NCI-H1092 (cell line): ENCODE measurements around the gene PHF12.
A peak's percentile ranks its signal among the peaks of the same experiment; 100 is the strongest.
"Not testable (repeated sequence)": the region's sequence is repeated elsewhere in the genome, so short reads cannot be mapped to it uniquely, and the experiment has no call there.

Experiments
- DNase-seq: peaks from one replicate; lab custom pipeline; 2025; lab: John Stamatoyannopoulos, UW

Gene PHF12

GRCh38 chr17:28929787-28930186 lies 21.5 kb downstream of the PHF12 start:
- DNase-seq = no peak

GRCh38 chr17:28928061-28928460 lies 23.3 kb downstream of the PHF12 start:
- DNase-seq = no peak

DNA sequence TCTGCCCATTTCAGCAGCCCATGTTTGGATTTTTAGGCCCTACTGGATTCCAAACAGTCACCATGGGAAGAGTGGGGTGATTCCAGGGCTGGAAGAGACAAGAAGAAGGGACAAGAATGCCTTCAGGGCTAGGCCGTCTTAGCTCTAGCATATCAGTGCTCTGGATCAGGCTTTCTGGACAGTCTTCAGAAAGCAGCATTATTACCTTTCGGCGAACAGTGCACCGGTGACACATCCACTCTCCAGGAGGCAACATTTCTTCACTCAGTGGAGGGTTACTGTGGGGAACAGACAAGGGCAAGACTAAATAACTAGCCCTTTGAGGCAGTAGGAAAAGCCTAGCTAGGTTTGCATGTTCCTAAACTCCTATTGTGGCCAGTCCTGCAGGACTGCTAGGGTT lies 24.5 kb downstream of the PHF12 start:
- DNase-seq = no peak

- no peak for DNase-seq
These were observed 25.0 kb downstream of the PHF12 start for GRCh38 chr17:28926366-28926765.

GRCh38 chr17:28925912-28926365 lies 25.4 kb downstream of the PHF12 start:
- DNase-seq = no peak

- DNase-seq = no peak
These were observed 31.1 kb downstream of the PHF12 start for GRCh38 chr17:28920201-28920600.

DNA sequence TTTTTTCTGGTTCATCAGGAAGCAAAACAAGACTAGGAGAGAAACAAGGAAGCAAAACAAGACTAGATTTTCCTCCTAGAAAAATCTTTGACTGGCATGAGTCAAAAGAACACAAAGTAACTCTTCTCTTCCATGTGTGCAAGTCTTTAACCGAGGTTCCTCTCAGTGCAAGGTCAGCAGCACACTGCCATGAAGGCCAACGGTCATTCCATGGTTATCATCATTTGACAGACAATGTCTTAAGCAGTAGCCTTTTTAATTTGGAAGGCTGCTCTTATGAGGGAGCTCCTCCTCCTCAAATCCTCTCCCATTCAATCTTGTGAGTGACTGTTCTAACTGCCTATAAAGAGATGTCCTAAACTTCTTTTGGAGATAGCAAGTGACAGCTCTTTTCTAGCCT lies 33.0 kb downstream of the PHF12 start:
- DNase-seq = no peak

- DNase-seq = no peak
These were observed 33.9 kb downstream of the PHF12 start for GRCh38 chr17:28917465-28917864.

- DNase-seq = no peak
These were observed 34.3 kb downstream of the PHF12 start for GRCh38 chr17:28917029-28917428.

DNA sequence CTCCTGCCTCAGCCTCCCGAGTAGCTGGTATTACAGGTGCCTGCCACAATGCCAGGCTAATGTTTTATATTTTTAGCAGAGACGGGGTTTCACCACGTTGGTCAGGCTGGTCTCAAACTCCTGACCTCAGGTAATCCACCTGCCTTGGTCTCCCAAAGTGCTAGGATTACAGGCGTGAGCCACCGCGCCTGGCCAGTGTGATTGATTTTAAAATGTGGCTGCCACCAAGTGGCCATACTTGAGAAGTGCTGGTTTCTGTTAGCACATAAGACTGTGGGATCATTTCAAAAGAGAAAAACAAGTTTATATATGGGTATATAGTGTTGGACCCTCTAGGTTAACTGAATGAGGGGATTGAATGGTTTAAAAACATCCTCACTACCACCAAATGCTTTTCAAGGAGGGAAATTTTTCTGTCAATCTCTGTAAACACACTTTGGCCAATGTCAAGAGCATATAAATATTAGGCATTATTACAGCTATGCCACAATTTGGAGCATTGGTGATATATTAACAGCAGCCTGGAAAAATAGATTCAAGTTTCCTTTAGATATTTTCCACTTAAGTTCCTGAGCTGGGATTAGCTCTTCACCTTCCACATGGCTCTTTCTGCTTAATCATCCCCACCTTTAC lies 34.9 kb downstream of the PHF12 start:
- DNase-seq = peak; percentile 1

DNA sequence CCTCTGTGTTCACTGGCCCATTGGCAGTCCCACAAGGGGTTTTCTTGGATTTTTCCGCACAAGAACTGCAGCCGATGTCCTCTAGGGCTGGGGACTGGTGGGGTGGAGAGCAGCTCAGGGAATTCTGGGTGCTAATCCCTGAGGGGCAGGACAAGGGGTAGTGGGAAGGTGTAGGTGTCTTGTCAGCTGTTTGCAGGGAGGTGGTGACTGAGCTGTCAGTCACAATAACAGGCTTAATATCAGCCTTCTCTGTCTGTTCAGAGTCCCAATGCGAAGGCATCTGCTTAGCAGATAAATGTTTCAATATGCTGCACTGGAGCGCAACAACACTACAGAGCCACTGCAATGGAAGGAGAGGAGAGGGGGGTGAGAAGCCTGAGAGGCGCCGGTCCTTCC lies 38.4 kb downstream of the PHF12 start:
- no peak for DNase-seq

- no peak for DNase-seq
These were observed 38.9 kb downstream of the PHF12 start for GRCh38 chr17:28912281-28912937.

GRCh38 chr17:28911411-28912045 lies 39.8 kb downstream of the PHF12 start:
- DNase-seq = no peak

- DNase-seq = no peak
These were observed 40.8 kb downstream of the PHF12 start for GRCh38 chr17:28910534-28910933.

GRCh38 chr17:28908640-28909167 lies 42.6 kb downstream of the PHF12 start:
- DNase-seq = no peak

GRCh38 chr17:28907709-28908475 lies 43.4 kb downstream of the PHF12 start:
- DNase-seq = no peak

GRCh38 chr17:28906706-28907438 lies 44.4 kb downstream of the PHF12 start:
- no peak for DNase-seq

DNA sequence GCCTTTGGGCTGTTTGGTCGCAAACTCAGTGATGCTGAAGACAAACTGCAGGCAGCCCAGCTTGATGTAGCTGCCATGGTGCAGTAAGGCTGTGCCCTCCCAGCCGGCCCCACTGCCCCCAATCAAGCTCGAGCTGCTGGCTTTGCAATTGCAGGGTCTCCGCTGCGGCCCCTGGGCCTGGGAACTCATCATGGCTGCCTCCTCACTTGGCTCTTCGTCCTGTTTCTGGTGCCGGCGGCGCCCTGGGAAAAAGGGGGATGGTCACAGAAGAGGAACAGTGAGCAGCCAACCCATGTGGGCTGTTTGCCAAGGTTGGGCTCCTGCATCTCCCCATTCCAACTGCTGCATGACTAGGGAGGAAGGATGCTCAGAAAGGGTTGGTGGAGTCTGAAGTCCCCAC lies 45.0 kb downstream of the PHF12 start:
- no peak for DNase-seq

GRCh38 chr17:28904800-28905199 lies 46.5 kb downstream of the PHF12 start:
- DNase-seq = no peak

DNA sequence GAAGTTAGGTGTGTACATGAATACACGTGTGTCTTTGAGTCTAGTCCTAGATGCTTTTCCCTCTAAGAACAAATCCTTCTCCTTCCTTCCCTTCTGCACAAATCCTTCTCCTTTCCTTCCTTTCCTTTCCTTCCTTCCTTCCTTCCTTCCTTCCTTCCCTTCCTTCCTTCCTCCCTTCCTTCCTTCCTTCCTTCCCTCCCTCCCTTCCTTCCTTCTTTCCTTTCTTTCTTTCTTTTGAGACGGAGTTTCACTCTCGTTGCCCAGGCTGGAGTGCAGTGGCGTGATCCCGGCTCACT lies 47.8 kb downstream of the PHF12 start:
- not testable (repeated sequence) for DNase-seq

DNA sequence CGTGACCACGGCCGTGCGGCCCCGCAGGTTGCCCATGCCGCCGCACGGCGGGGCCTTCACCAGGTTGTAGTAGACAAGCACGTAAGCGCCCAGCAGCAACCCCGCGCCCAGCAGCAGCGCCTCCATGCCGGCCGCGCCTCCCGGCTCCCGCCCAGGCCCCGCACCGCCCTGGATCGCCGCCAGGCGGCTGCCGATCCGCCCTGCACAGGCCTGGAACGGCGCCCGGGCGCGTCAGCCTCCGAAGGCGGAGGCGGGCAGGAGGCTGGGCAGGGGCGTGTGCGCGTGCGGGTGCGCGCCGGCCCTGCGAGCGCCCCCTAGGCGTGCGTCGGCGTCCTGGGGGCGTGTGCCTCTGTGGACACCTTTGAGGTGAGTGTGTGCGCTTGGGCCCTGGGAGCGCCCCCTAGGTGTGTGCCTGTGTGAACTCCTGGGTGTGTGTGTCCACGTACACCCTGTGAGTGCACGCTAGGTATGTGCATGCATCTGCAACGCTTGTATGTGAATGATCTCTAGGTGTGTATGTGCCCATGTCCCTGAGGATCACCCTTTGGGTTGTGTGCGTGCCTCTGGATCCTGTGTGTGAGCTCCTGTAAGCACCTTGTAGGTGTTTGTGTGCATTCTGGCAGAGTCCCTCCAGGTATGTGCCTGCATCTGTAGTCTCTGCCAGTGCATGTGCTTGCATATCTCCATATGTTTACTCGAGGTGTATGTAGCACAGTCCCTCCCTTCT lies 48.3 kb downstream of the PHF12 start, which contains the start of gene DHRS13:
DHRS13 (minus strand) TSS at position 261 of the 727 bp plus-strand sequence; CDS start at position 126, 135 bp downstream.
- DNase-seq = peak; percentile 90
